ENCODE data around the gene DCAF10. TPM values are rescaled to one million over a fixed set of nuclear protein-coding genes. Genes with fewer than 3 reads are reported as not detected.

The DCAF10 gene
- total and polyA plus RNA-seq, 2 of the 13 experiments (the other 11 are each of a cell fraction or from before 2014, with no cell fraction given), result 9.2 to 20.3 TPM

DNA sequence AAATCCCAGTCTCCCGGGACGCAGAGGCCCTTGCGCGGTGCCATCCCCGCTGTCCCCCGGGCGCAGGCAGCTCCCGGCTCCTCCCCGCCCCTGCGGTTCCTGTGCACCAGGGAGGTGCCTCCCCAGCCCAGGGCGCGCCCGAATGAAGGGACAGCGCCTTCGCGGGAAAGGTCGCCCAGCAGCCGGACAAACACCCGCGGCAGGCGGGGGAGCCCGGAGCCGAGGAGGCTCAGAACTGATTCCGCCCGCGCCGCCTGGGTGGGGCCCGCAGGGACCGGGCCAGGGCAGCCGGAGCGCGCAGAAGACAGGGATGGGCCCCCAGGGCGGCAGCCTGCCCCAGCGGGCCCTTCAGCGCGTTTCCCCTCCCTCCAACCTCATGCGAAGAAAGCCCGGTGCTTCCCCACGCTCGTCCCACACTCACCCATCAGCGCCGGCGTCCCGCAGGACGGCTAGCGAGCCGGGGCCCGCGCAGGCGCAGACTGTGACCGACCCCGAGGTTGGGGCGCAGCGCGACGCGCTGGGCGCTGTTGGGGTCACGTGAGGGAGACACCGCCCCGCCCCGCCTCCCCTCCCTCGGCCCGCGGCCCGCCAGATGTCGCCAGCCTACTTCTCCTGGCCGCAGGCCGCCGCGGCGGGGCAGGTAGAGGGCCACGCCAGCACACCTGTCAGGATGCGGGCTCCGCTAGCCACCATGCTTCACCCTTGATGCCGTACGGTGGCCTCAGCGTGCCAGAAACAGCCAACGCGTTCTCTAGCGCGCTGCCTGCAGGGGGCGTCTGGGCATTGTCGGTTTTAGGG, 103.2 kb downstream of the DCAF10 start, which contains the start of gene SLC25A51 (continued):
- TF ChIP-seq ASH2L (IDR thresholded peaks at IDR 0.05; ENCODE audit: insufficient read length, low read depth, low read length), result peak; percentile 91
- no peak for TF ChIP-seq ZNF605 (CRISPR knock-in tag; IDR thresholded peaks at IDR 0.05)
- TF ChIP-seq TARDBP (CRISPR knock-in tag; IDR thresholded peaks at IDR 0.05), result peak; percentile 97
- peak; percentile 91; the same call in 1 of the 2 replicates for TF ChIP-seq MIER3 (CRISPR knock-in tag; IDR thresholded peaks at IDR 0.05; ENCODE audit: borderline replicate concordance)
- TF ChIP-seq, protein P1, sequence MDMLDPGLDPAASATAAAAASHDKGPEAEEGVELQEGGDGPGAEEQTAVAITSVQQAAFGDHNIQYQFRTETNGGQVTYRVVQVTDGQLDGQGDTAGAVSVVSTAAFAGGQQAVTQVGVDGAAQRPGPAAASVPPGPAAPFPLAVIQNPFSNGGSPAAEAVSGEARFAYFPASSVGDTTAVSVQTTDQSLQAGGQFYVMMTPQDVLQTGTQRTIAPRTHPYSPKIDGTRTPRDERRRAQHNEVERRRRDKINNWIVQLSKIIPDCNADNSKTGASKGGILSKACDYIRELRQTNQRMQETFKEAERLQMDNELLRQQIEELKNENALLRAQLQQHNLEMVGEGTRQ (IDR thresholded peaks at IDR 0.05; ENCODE audit: low read depth, low read length), result peak; percentile 90
- TF ChIP-seq, protein P1 (CRISPR knock-in tag; IDR thresholded peaks at IDR 0.05; ENCODE audit: borderline replicate concordance), result peak; percentile 87; the same call in 1 of the 2 replicates
- no peak; the same call in 1 of the 2 replicates for TF ChIP-seq ZNF572 (CRISPR knock-in tag; IDR thresholded peaks at IDR 0.05)
- TF ChIP-seq, protein P2, sequence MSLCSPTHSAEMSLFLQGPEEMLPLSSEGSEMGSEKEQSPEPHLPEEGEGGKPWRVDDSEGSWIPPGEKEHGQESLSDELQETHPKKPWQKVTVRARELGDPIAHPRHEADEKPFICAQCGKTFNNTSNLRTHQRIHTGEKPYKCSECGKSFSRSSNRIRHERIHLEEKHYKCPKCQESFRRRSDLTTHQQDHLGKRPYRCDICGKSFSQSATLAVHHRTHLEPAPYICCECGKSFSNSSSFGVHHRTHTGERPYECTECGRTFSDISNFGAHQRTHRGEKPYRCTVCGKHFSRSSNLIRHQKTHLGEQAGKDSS (CRISPR knock-in tag; IDR thresholded peaks at IDR 0.05; ENCODE audit: borderline replicate concordance, low read depth), result 0 out of 2 replicates have a peak, but pooled peaks have one; percentile 47
- TF ChIP-seq, protein P3, sequence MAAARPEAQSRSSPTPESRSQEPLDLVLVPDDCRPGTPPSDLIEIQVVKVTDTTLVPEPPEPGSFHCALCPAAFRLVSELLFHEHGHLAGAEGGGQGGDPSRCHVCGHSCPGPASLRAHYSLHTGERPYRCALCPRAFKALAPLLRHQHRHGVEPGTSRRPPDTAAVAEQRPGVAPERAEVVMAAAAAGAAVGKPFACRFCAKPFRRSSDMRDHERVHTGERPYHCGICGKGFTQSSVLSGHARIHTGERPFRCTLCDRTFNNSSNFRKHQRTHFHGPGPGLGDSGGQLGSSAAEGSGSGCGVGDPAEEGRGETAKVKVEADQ (CRISPR knock-in tag; IDR thresholded peaks at IDR 0.05; ENCODE audit: borderline replicate concordance), result peak; percentile 83; the same call in 1 of the 2 replicates
- TF ChIP-seq ZNF138 (CRISPR knock-in tag; IDR thresholded peaks at IDR 0.05; ENCODE audit: low read depth), result no peak
- peak; percentile 88; the same call in 1 of the 2 replicates for TF ChIP-seq ZSCAN21 (CRISPR knock-in tag; IDR thresholded peaks at IDR 0.05; ENCODE audit: borderline replicate concordance)
- peak; percentile 43; the same call in 1 of the 2 replicates for TF ChIP-seq ZNF589 (CRISPR knock-in tag; conservative IDR thresholded peaks at IDR 0.05)
- no peak for TF ChIP-seq ZNF256 (CRISPR knock-in tag; conservative IDR thresholded peaks at IDR 0.05)
- no peak for TF ChIP-seq NFIC (IDR thresholded peaks at IDR 0.05; ENCODE audit: low read length)
- TF ChIP-seq PAWR (CRISPR knock-in tag; IDR thresholded peaks at IDR 0.05; ENCODE audit: borderline replicate concordance), result no peak
- TF ChIP-seq, protein P4, sequence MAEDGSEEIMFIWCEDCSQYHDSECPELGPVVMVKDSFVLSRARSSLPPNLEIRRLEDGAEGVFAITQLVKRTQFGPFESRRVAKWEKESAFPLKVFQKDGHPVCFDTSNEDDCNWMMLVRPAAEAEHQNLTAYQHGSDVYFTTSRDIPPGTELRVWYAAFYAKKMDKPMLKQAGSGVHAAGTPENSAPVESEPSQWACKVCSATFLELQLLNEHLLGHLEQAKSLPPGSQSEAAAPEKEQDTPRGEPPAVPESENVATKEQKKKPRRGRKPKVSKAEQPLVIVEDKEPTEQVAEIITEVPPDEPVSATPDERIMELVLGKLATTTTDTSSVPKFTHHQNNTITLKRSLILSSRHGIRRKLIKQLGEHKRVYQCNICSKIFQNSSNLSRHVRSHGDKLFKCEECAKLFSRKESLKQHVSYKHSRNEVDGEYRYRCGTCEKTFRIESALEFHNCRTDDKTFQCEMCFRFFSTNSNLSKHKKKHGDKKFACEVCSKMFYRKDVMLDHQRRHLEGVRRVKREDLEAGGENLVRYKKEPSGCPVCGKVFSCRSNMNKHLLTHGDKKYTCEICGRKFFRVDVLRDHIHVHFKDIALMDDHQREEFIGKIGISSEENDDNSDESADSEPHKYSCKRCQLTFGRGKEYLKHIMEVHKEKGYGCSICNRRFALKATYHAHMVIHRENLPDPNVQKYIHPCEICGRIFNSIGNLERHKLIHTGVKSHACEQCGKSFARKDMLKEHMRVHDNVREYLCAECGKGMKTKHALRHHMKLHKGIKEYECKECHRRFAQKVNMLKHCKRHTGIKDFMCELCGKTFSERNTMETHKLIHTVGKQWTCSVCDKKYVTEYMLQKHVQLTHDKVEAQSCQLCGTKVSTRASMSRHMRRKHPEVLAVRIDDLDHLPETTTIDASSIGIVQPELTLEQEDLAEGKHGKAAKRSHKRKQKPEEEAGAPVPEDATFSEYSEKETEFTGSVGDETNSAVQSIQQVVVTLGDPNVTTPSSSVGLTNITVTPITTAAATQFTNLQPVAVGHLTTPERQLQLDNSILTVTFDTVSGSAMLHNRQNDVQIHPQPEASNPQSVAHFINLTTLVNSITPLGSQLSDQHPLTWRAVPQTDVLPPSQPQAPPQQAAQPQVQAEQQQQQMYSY (CRISPR knock-in tag; IDR thresholded peaks at IDR 0.05), result peak; percentile 30; the same call in 1 of the 2 replicates
- peak; percentile 68; the same call in 1 of the 2 replicates for TF ChIP-seq ZNF782 (CRISPR knock-in tag; IDR thresholded peaks at IDR 0.05; ENCODE audit: borderline replicate concordance)
- TF ChIP-seq ZNF607 (CRISPR knock-in tag; IDR thresholded peaks at IDR 0.05; ENCODE audit: borderline replicate concordance), result peak; percentile 84
- TF ChIP-seq ZFP36L1 (CRISPR knock-in tag; IDR thresholded peaks at IDR 0.05), result peak; percentile 96
- 0 out of 2 replicates have a peak, but pooled peaks have one; percentile 47 for TF ChIP-seq JUND (CRISPR knock-in tag; IDR thresholded peaks at IDR 0.05)
- TF ChIP-seq ZNF556 (CRISPR knock-in tag; IDR thresholded peaks at IDR 0.05; ENCODE audit: borderline replicate concordance), result peak; percentile 94; the same call in 1 of the 2 replicates

Data from HepG2 (cell line).